ENCODE data around the gene SHROOM3.
"Not testable (repeated sequence)": the region's sequence is repeated elsewhere in the genome, so short reads cannot be mapped to it uniquely, and the experiment has no call there.

SHROOM3 gene

GRCh38 chr4:76702440-76703122 lies 267.6 kb downstream of the SHROOM3 start:
- no peak for DNase-seq

GRCh38 chr4:76703123-76703490 lies 268.1 kb downstream of the SHROOM3 start:
- no peak for DNase-seq

- no peak for DNase-seq
These were observed 268.6 kb downstream of the SHROOM3 start for GRCh38 chr4:76703676-76704075.

GRCh38 chr4:76704133-76704881 lies 269.3 kb downstream of the SHROOM3 start:
- no peak for DNase-seq

- DNase-seq = no peak
These were observed 270.4 kb downstream of the SHROOM3 start for GRCh38 chr4:76705472-76705871.

- DNase-seq = no peak
These were observed 271.6 kb downstream of the SHROOM3 start for GRCh38 chr4:76706581-76706980.

- DNase-seq = peak; percentile 64
These were observed 274.1 kb downstream of the SHROOM3 start for GRCh38 chr4:76708971-76709771.

GRCh38 chr4:76709772-76710090 lies 274.7 kb downstream of the SHROOM3 start:
- DNase-seq = no peak

GRCh38 chr4:76712564-76712963 lies 277.5 kb downstream of the SHROOM3 start:
- DNase-seq = no peak

GRCh38 chr4:76714226-76714625 lies 279.2 kb downstream of the SHROOM3 start:
- no peak for DNase-seq

- DNase-seq = no peak
These were observed 281.0 kb downstream of the SHROOM3 start for GRCh38 chr4:76716020-76716419.

GRCh38 chr4:76716658-76717057 lies 281.6 kb downstream of the SHROOM3 start:
- DNase-seq = no peak

GRCh38 chr4:76717431-76717830 lies 282.4 kb downstream of the SHROOM3 start:
- DNase-seq = no peak

- DNase-seq = no peak
These were observed 283.0 kb downstream of the SHROOM3 start for GRCh38 chr4:76718021-76718420.

- no peak for DNase-seq
These were observed 283.8 kb downstream of the SHROOM3 start for GRCh38 chr4:76718831-76719230.

GRCh38 chr4:76720121-76720520 lies 285.1 kb downstream of the SHROOM3 start:
- no peak for DNase-seq

GRCh38 chr4:76722146-76722545 lies 287.1 kb downstream of the SHROOM3 start:
- not testable (repeated sequence) for DNase-seq

GRCh38 chr4:76722838-76723237 lies 287.8 kb downstream of the SHROOM3 start:
- no peak for DNase-seq

GRCh38 chr4:76723373-76723772 lies 288.3 kb downstream of the SHROOM3 start:
- no peak for DNase-seq

- DNase-seq = no peak
These were observed 288.9 kb downstream of the SHROOM3 start for GRCh38 chr4:76723924-76724323.

GRCh38 chr4:76725039-76725438 lies 290.0 kb downstream of the SHROOM3 start:
- no peak for DNase-seq

GRCh38 chr4:76726176-76726575 lies 291.1 kb downstream of the SHROOM3 start:
- DNase-seq = no peak

- DNase-seq = no peak
These were observed 291.6 kb downstream of the SHROOM3 start for GRCh38 chr4:76726631-76727030.

GRCh38 chr4:76727934-76728333 lies 292.9 kb downstream of the SHROOM3 start:
- DNase-seq = not testable (repeated sequence)

Measured in eye (tissue), 1 donor.